HepG2 (cell line): ENCODE data around the gene AQP5. TPM values are rescaled to one million over a fixed set of nuclear protein-coding genes. Genes with fewer than 3 reads are reported as not detected.

Experiments
- ATAC-seq: fragments of 200-7000 bp; cut with Tn5 transposase; 3 replicates; pipeline ENCODE4 v1.9.1; 2020; ENCODE audit warnings: mild to moderate bottlenecking, moderate library complexity
- BruUV-seq: library from RNA; stranded (reverse); fragments of 400-500 nt; replicated peaks from 2 replicates; lab custom pipeline; 2021; lab: Mats Ljungman, UMichigan
- CTCF ChIA-PET: fragments of 300-600 bp; formaldehyde crosslinking; extraction: SDS; loops from one replicate; lab custom pipeline; 2021; ENCODE audit warnings: low total read pairs, inconsistent platforms, low intra/inter-chr PET ratio; lab: Yijun Ruan, JAX
- POLR2A ChIA-PET: fragments of 350-600 bp; sonication (Branson Sonifier 250); formaldehyde crosslinking; loops from one replicate; lab custom pipeline; 2020; ENCODE audit warnings: antibody characterized with exemption, inconsistent platforms; lab: Yijun Ruan, JAX
- DNase-seq: peaks from one replicate; pipeline ENCODE4 v3.0.0-alpha.2; 2015; ENCODE audit warnings: low spot score
- FAIRE-seq: peaks from 3 replicates; lab custom pipeline; 2011; peaks lifted over from hg19 to GRCh38; lab: Jason Lieb, UNC
- H2AFZ ChIP-seq: one replicate; pipeline ENCODE4 v1.6.1; 2011; ENCODE audit warnings: low read length, inconsistent platforms
- H3K27ac ChIP-seq: fragments of 300-600 bp; 3 replicates; pipeline ENCODE4 v1.8.0; 2011; ENCODE audit warnings: mixed run types, mild to moderate bottlenecking, mixed read lengths, low read length, inconsistent platforms; ENCODE audit not compliant: insufficient read depth; ENCODE audit errors: extremely low read length
- H3K27me3 ChIP-seq, 2 experiments: fragments of 200-600 bp in 1 of 2; 2 replicates in 1 of 2; 3 replicates in 1 of 2; pipeline versions ENCODE4 v1.6.0 to v1.8.0; 2011; ENCODE audit warnings: low read length in 2 of 2, mild to moderate bottlenecking in 2 of 2, moderate library complexity in 2 of 2, inconsistent platforms in 1 of 2; ENCODE audit not compliant: insufficient read depth in 2 of 2, control insufficient read depth in 1 of 2
- H3K36me3 ChIP-seq, 2 experiments: fragments of 200-600 bp in 1 of 2; replicated peaks in 1 of 2; 2 replicates in 1 of 2; 3 replicates in 1 of 2; pipeline versions ENCODE4 v1.5.1 to v1.8.0; 2011; ENCODE audit warnings: low read length in 2 of 2, inconsistent platforms in 1 of 2; ENCODE audit not compliant: insufficient read depth in 2 of 2, control insufficient read depth in 1 of 2
- H3K4me1 ChIP-seq: 2 replicates; pipeline ENCODE4 v1.5.1; 2012; ENCODE audit warnings: low read length, inconsistent platforms; ENCODE audit not compliant: insufficient read depth
- H3K4me2 ChIP-seq: 2 replicates; pipeline ENCODE4 v1.6.0; 2011; ENCODE audit warnings: low read depth, low read length, inconsistent platforms
- H3K4me3 ChIP-seq, 3 experiments: fragments of 200-600 bp in 1 of 3; sonication (generic), shearing (Covaris generic) in 1 of 3; replicated peaks in 1 of 3; 2 replicates each; pipeline ENCODE4 v1.5.1; 2011 to 2016; ENCODE audit warnings: low read length in 3 of 3, inconsistent platforms in 2 of 3, low read depth in 2 of 3, mild to moderate bottlenecking in 2 of 3, control low read depth in 1 of 3, mixed read lengths in 1 of 3; ENCODE audit not compliant: insufficient read depth in 1 of 3
- H3K79me2 ChIP-seq: one replicate; pipeline ENCODE4 v1.6.1; 2011; ENCODE audit warnings: low read length, inconsistent platforms; ENCODE audit not compliant: insufficient read depth
- H3K9ac ChIP-seq: 2 replicates; pipeline ENCODE4 v1.6.0; 2011; ENCODE audit warnings: mild to moderate bottlenecking, low read depth, low read length, inconsistent platforms; ENCODE audit not compliant: insufficient read depth
- H3K9me3 ChIP-seq: 2 replicates; pipeline ENCODE4 v1.5.1; 2012; ENCODE audit warnings: mild to moderate bottlenecking, low read length
- H4K20me1 ChIP-seq: 2 replicates; pipeline ENCODE4 v1.6.0; 2011; ENCODE audit warnings: inconsistent platforms, mild to moderate bottlenecking, low read length, moderate library complexity; ENCODE audit not compliant: insufficient read depth
- MYC ChIP-seq: sonication (generic); formaldehyde crosslinking; IDR thresholded peaks from 2 replicates; pipeline ENCODE4 v1.9.0; 2021; ENCODE audit warnings: missing genetic modification reagents, borderline replicate concordance
- RFX3 ChIP-seq: IDR thresholded peaks from 2 replicates; pipeline ENCODE4 v1.6.1; 2016; ENCODE audit warnings: missing biosample characterization, missing genetic modification reagents
- TMF1 ChIP-seq: sonication (generic); formaldehyde crosslinking; IDR thresholded peaks from 2 replicates; pipeline ENCODE4 v1.8.1; 2022; ENCODE audit warnings: low read depth, missing genetic modification reagents
- ZBTB7A ChIP-seq: sonication (generic); formaldehyde crosslinking; IDR thresholded peaks from 2 replicates; pipeline ENCODE4 v1.8.0; 2022; ENCODE audit warnings: mild to moderate bottlenecking, missing genetic modification reagents
- ZEB1 ChIP-seq: IDR thresholded peaks from 2 replicates; pipeline ENCODE4 v1.6.1; 2012; ENCODE audit warnings: mild to moderate bottlenecking, low read depth, inconsistent platforms; ENCODE audit not compliant: insufficient replicate concordance
- WGBS: methylation state at CpG from one replicate; pipeline ENCODE4 v1.1.6; 2017; ENCODE audit warnings: low lambda C conversion rate; 5-methylcytosine and 5-hydroxymethylcytosine counted together
- in situ Hi-C: cut with HindIII; loops from 2 replicates; pipeline ENCODE4 v1.10.0; 2017; ENCODE audit warnings: low pct_unique_long_range_greater_than_20kb; ENCODE audit not compliant: extremely low pct_ligation_motif_present
- intact Hi-C: fragments of 100-400 bp; cut with micrococcal nuclease; formaldehyde crosslinking; loops from one replicate; pipeline ENCODE4 v1.10.0; 2022; ENCODE audit not compliant: unreplicated experiment
- polyA plus RNA-seq, 8 experiments: library from polyadenylated mRNA; depleted of rRNA in 3 of 8; stranded (reverse) in 7 of 8; unstranded in 1 of 8; fragments of >200 nt; fragmentation: Illumina TruSeq in 4 of 8; extraction: Trizol in 4 of 8; gene quantifications; 2 replicates each; pipeline versions ENCODE4 v1.2.1 to v1.2.3, GENCODE V29; 2011 to 2016; ENCODE audit warnings: low read depth in 4 of 8, missing spikeins in 1 of 8, mixed read lengths in 1 of 8; ENCODE audit not compliant: insufficient read depth in 1 of 8
- total RNA-seq, 5 experiments: library from RNA; depleted of rRNA; stranded (reverse); fragments of >200 nt; fragmentation: Illumina TruSeq; extraction: Trizol; gene quantifications; 2 replicates each; pipeline ENCODE4 v1.2.3, GENCODE V29; 2016; ENCODE audit warnings: low read depth in 1 of 5
- TF ChIP-seq, protein P1 (sequence below): sonication (generic); formaldehyde crosslinking; IDR thresholded peaks from 2 replicates; pipeline ENCODE4 v1.4.0; 2020; ENCODE audit warnings: missing genetic modification reagents, borderline replicate concordance

AQP5 gene
- total and polyA plus RNA-seq, 2 of the 13 experiments (the other 11 are each of a cell fraction or from before 2014, with no cell fraction given), result not detected

DNA sequence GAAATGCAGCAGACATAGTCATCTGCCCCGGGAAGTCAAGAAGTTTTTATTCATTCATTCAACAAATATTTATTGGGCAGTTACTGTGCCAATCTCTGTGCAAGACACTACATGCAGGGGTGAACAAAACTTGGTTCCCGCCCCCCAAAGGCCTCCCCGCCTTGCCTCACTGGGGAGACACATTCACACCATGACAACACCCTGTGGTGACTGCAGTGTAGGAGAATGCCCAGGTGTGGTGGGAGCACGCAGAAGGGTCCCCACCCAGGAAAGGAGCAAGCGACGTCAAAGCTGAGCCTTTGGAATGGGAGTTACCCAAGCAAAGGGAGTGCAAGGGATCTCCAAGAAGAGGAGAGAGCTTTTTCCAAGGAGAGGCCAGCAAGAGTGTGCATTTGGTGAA is 9.5 kb downstream of the AQP5 start:
- no TSS peak for BruUV-seq
- H4K20me1 ChIP-seq, result no peaks in the 10 kb centered on the region
- 62% methylated on average over 6 of the region's 6 CpGs for WGBS
- H2AFZ ChIP-seq, result no peak overlapping the region
- no peak for DNase-seq
- no peak overlapping the region for H3K27ac ChIP-seq
- intact Hi-C loops, result loop anchor here (1.0 kb wide), 1 partner anchor 85 kb away; no protein-coding TSS in a partner anchor
- H3K4me3 ChIP-seq, result no peak overlapping the region
- H3K4me2 ChIP-seq, result no peak overlapping the region
- ChIA-PET POLR2A (no interaction called here), CTCF (no interaction called here)
- H3K9ac ChIP-seq, result no peak overlapping the region
- no peaks in the 10 kb centered on the region for H3K36me3 ChIP-seq
- H3K79me2 ChIP-seq, result no peaks in the 10 kb centered on the region
- peaks cover 66% of the 10 kb centered on the region for H3K4me1 ChIP-seq
- no peaks in the 10 kb centered on the region for H3K9me3 ChIP-seq
- no peak for TF ChIP-seq ZBTB7A (CRISPR knock-in tag)
- no peak for TF ChIP-seq TMF1
- TF ChIP-seq MYC (CRISPR knock-in tag), result no peak
- TF ChIP-seq ZEB1, result no peak
- TF ChIP-seq, protein P1, sequence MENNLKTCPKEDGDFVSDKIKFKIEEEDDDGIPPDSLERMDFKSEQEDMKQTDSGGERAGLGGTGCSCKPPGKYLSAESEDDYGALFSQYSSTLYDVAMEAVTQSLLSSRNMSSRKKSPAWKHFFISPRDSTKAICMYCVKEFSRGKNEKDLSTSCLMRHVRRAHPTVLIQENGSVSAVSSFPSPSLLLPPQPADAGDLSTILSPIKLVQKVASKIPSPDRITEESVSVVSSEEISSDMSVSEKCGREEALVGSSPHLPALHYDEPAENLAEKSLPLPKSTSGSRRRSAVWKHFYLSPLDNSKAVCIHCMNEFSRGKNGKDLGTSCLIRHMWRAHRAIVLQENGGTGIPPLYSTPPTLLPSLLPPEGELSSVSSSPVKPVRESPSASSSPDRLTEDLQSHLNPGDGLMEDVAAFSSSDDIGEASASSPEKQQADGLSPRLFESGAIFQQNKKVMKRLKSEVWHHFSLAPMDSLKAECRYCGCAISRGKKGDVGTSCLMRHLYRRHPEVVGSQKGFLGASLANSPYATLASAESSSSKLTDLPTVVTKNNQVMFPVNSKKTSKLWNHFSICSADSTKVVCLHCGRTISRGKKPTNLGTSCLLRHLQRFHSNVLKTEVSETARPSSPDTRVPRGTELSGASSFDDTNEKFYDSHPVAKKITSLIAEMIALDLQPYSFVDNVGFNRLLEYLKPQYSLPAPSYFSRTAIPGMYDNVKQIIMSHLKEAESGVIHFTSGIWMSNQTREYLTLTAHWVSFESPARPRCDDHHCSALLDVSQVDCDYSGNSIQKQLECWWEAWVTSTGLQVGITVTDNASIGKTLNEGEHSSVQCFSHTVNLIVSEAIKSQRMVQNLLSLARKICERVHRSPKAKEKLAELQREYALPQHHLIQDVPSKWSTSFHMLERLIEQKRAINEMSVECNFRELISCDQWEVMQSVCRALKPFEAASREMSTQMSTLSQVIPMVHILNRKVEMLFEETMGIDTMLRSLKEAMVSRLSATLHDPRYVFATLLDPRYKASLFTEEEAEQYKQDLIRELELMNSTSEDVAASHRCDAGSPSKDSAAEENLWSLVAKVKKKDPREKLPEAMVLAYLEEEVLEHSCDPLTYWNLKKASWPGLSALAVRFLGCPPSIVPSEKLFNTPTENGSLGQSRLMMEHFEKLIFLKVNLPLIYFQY, result no peak
- TF ChIP-seq RFX3 (CRISPR knock-in tag), result no peak
- TF ChIP-seq, all 625 proteins: peak for 0
- FAIRE-seq (no peak), ATAC-seq (no peak)
- peaks cover 2 to 46% of the 10 kb centered on the region in 2 experiments for H3K27me3 ChIP-seq
- in situ Hi-C loops, result loop anchor here (5.0 kb wide), 1 partner anchor 86 kb away; the partner anchor contains the start of gene ASIC1
